HepG2 (cell line): ENCODE measurements around the gene C19orf38. TPM values are rescaled to one million over a fixed set of nuclear protein-coding genes. Genes with fewer than 3 reads are reported as not detected.

Experiments
- ATAC-seq: fragments of 200-7000 bp; cut with Tn5 transposase; 3 replicates; pipeline ENCODE4 v1.9.1; 2020; ENCODE audit warnings: mild to moderate bottlenecking, moderate library complexity
- BruUV-seq: library from RNA; stranded (reverse); fragments of 400-500 nt; replicated peaks from 2 replicates; lab custom pipeline; 2021; lab: Mats Ljungman, UMichigan
- CTCF ChIA-PET: fragments of 300-600 bp; formaldehyde crosslinking; extraction: SDS; loops from one replicate; lab custom pipeline; 2021; ENCODE audit warnings: low total read pairs, inconsistent platforms, low intra/inter-chr PET ratio; lab: Yijun Ruan, JAX
- POLR2A ChIA-PET: fragments of 350-600 bp; sonication (Branson Sonifier 250); formaldehyde crosslinking; loops from one replicate; lab custom pipeline; 2020; ENCODE audit warnings: antibody characterized with exemption, inconsistent platforms; lab: Yijun Ruan, JAX
- DNase-seq: peaks from one replicate; pipeline ENCODE4 v3.0.0-alpha.2; 2015; ENCODE audit warnings: low spot score
- FAIRE-seq: peaks from 3 replicates; lab custom pipeline; 2011; peaks lifted over from hg19 to GRCh38; lab: Jason Lieb, UNC
- H2AFZ ChIP-seq: one replicate; pipeline ENCODE4 v1.6.1; 2011; ENCODE audit warnings: low read length, inconsistent platforms
- H3K27ac ChIP-seq: fragments of 300-600 bp; 3 replicates; pipeline ENCODE4 v1.8.0; 2011; ENCODE audit warnings: mixed run types, mild to moderate bottlenecking, mixed read lengths, low read length, inconsistent platforms; ENCODE audit not compliant: insufficient read depth; ENCODE audit errors: extremely low read length
- H3K27me3 ChIP-seq, 2 experiments: fragments of 200-600 bp in 1 of 2; 2 replicates in 1 of 2; 3 replicates in 1 of 2; pipeline versions ENCODE4 v1.6.0 to v1.8.0; 2011; ENCODE audit warnings: low read length in 2 of 2, mild to moderate bottlenecking in 2 of 2, moderate library complexity in 2 of 2, inconsistent platforms in 1 of 2; ENCODE audit not compliant: insufficient read depth in 2 of 2, control insufficient read depth in 1 of 2
- H3K36me3 ChIP-seq, 2 experiments: fragments of 200-600 bp in 1 of 2; replicated peaks in 1 of 2; 2 replicates in 1 of 2; 3 replicates in 1 of 2; pipeline versions ENCODE4 v1.5.1 to v1.8.0; 2011; ENCODE audit warnings: low read length in 2 of 2, inconsistent platforms in 1 of 2; ENCODE audit not compliant: insufficient read depth in 2 of 2, control insufficient read depth in 1 of 2
- H3K4me1 ChIP-seq: 2 replicates; pipeline ENCODE4 v1.5.1; 2012; ENCODE audit warnings: low read length, inconsistent platforms; ENCODE audit not compliant: insufficient read depth
- H3K4me2 ChIP-seq: 2 replicates; pipeline ENCODE4 v1.6.0; 2011; ENCODE audit warnings: low read depth, low read length, inconsistent platforms
- H3K4me3 ChIP-seq, 3 experiments: fragments of 200-600 bp in 1 of 3; sonication (generic), shearing (Covaris generic) in 1 of 3; replicated peaks in 1 of 3; 2 replicates each; pipeline ENCODE4 v1.5.1; 2011 to 2016; ENCODE audit warnings: low read length in 3 of 3, inconsistent platforms in 2 of 3, low read depth in 2 of 3, mild to moderate bottlenecking in 2 of 3, control low read depth in 1 of 3, mixed read lengths in 1 of 3; ENCODE audit not compliant: insufficient read depth in 1 of 3
- H3K79me2 ChIP-seq: one replicate; pipeline ENCODE4 v1.6.1; 2011; ENCODE audit warnings: low read length, inconsistent platforms; ENCODE audit not compliant: insufficient read depth
- H3K9ac ChIP-seq: 2 replicates; pipeline ENCODE4 v1.6.0; 2011; ENCODE audit warnings: mild to moderate bottlenecking, low read depth, low read length, inconsistent platforms; ENCODE audit not compliant: insufficient read depth
- H3K9me3 ChIP-seq: 2 replicates; pipeline ENCODE4 v1.5.1; 2012; ENCODE audit warnings: mild to moderate bottlenecking, low read length
- H4K20me1 ChIP-seq: 2 replicates; pipeline ENCODE4 v1.6.0; 2011; ENCODE audit warnings: inconsistent platforms, mild to moderate bottlenecking, low read length, moderate library complexity; ENCODE audit not compliant: insufficient read depth
- CBX5 ChIP-seq: sonication (generic); formaldehyde crosslinking; IDR thresholded peaks from 2 replicates; pipeline ENCODE4 v1.4.0; 2020; ENCODE audit warnings: missing genetic modification reagents, borderline replicate concordance
- DNMT1 ChIP-seq: sonication (generic); formaldehyde crosslinking; IDR thresholded peaks from 2 replicates; pipeline ENCODE4 v1.5.1; 2020; ENCODE audit warnings: mild to moderate bottlenecking, missing genetic modification reagents
- FOXO1 ChIP-seq: sonication (generic); formaldehyde crosslinking; IDR thresholded peaks from 2 replicates; pipeline ENCODE4 v1.4.0; 2020; ENCODE audit warnings: missing genetic modification reagents
- HNF4G ChIP-seq, 2 experiments: sonication (generic) in 1 of 2; formaldehyde crosslinking in 1 of 2; IDR thresholded peaks; 2 replicates each; pipeline versions ENCODE4 v1.4.0 to v1.6.1; 2011 to 2020; ENCODE audit warnings: borderline replicate concordance in 2 of 2, low read depth in 2 of 2, mild to moderate bottlenecking in 2 of 2, low read length in 1 of 2, missing genetic modification reagents in 1 of 2, moderate library complexity in 1 of 2
- TARDBP ChIP-seq: sonication (generic); formaldehyde crosslinking; IDR thresholded peaks from 2 replicates; pipeline ENCODE4 v1.8.0; 2022; ENCODE audit warnings: mild to moderate bottlenecking, missing genetic modification reagents
- XRCC5 ChIP-seq: fragments of 200-400 bp; formaldehyde crosslinking; optimal IDR thresholded peaks from 2 replicates; pipeline ENCODE3; 2017; ENCODE audit warnings: mild to moderate bottlenecking, low read length
- ZNF138 ChIP-seq: sonication (generic); formaldehyde crosslinking; IDR thresholded peaks from 2 replicates; pipeline ENCODE4 v1.5.0; 2020; ENCODE audit warnings: mild to moderate bottlenecking, low read depth, missing genetic modification reagents
- ZNF264 ChIP-seq: sonication (generic); formaldehyde crosslinking; IDR thresholded peaks from 2 replicates; pipeline ENCODE4 v1.4.0; 2020; ENCODE audit warnings: missing genetic modification reagents
- ZNF674 ChIP-seq: sonication (generic); formaldehyde crosslinking; IDR thresholded peaks from 2 replicates; pipeline ENCODE4 v1.5.0; 2020; ENCODE audit warnings: low read depth, mild to moderate bottlenecking, missing genetic modification reagents
- ZNF747 ChIP-seq: sonication (generic); formaldehyde crosslinking; IDR thresholded peaks from 2 replicates; pipeline ENCODE4 v1.8.1; 2023; ENCODE audit warnings: missing genetic modification reagents, mild to moderate bottlenecking, borderline replicate concordance
- ZSCAN12 ChIP-seq: sonication (generic); formaldehyde crosslinking; IDR thresholded peaks from 2 replicates; pipeline ENCODE4 v1.9.0; 2021; ENCODE audit warnings: mild to moderate bottlenecking, missing genetic modification reagents
- WGBS: methylation state at CpG from one replicate; pipeline ENCODE4 v1.1.6; 2017; ENCODE audit warnings: low lambda C conversion rate; 5-methylcytosine and 5-hydroxymethylcytosine counted together
- in situ Hi-C: cut with HindIII; loops from 2 replicates; pipeline ENCODE4 v1.10.0; 2017; ENCODE audit warnings: low pct_unique_long_range_greater_than_20kb; ENCODE audit not compliant: extremely low pct_ligation_motif_present
- intact Hi-C: fragments of 100-400 bp; cut with micrococcal nuclease; formaldehyde crosslinking; loops from one replicate; pipeline ENCODE4 v1.10.0; 2022; ENCODE audit not compliant: unreplicated experiment
- polyA plus RNA-seq, 8 experiments: library from polyadenylated mRNA; depleted of rRNA in 3 of 8; stranded (reverse) in 7 of 8; unstranded in 1 of 8; fragments of >200 nt; fragmentation: Illumina TruSeq in 4 of 8; extraction: Trizol in 4 of 8; gene quantifications; 2 replicates each; pipeline versions ENCODE4 v1.2.1 to v1.2.3, GENCODE V29; 2011 to 2016; ENCODE audit warnings: low read depth in 4 of 8, missing spikeins in 1 of 8, mixed read lengths in 1 of 8; ENCODE audit not compliant: insufficient read depth in 1 of 8
- total RNA-seq, 5 experiments: library from RNA; depleted of rRNA; stranded (reverse); fragments of >200 nt; fragmentation: Illumina TruSeq; extraction: Trizol; gene quantifications; 2 replicates each; pipeline ENCODE4 v1.2.3, GENCODE V29; 2016; ENCODE audit warnings: low read depth in 1 of 5
- TF ChIP-seq, protein P1 (sequence below): IDR thresholded peaks from 2 replicates; pipeline ENCODE4 v1.6.1; 2016; ENCODE audit warnings: missing compliant biosample characterization, missing genetic modification reagents, borderline replicate concordance
- TF ChIP-seq, protein P2 (sequence below): sonication (generic); formaldehyde crosslinking; IDR thresholded peaks from 2 replicates; pipeline ENCODE4 v1.4.0; 2020; ENCODE audit warnings: missing genetic modification reagents
- TF ChIP-seq, protein P3 (sequence below): sonication (generic); formaldehyde crosslinking; IDR thresholded peaks from 2 replicates; pipeline ENCODE4 v1.4.0; 2020; ENCODE audit warnings: missing genetic modification reagents
- TF ChIP-seq, protein P4 (sequence below): sonication (generic); formaldehyde crosslinking; IDR thresholded peaks from 2 replicates; pipeline ENCODE4 v1.5.0; 2020; ENCODE audit warnings: missing genetic modification reagents

C19orf38 gene
- total and polyA plus RNA-seq, 2 of the 13 experiments (the other 11 are each of a cell fraction or from before 2014, with no cell fraction given) = 0.11 TPM; not detected in 1

DNA sequence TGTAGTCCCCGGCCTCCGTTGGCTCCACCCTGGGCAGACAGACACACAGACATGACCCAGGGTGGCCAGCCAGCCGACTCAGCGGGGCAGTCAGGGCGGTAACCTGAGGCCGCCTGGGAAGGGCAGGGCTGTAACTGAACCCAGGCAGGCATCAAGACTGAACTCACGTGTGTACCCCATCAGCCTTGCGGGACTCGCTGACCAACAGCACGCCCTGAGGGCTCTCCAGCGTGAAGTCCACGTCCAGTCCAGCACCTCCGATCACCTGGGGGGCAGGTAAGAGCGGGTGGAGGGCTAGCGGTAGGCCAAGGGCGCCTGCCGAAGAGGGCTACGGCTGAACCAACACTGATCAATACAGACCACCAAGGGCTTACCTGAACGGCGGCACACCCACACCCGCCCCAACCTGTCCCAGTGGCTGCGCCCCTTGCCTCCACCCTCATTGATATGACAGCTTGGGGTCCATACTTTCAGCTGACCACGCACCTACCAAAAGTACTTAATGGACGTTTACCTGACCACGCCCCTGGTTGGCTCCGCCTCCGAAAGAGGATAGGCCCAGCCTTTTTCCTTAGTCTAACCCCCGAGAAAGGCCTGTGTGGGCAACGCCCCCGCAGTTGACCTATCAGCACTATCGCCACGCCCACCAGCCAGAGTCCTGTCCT lies 13.0 kb upstream of the C19orf38 start:
- peak overlapping the region in 2 of 3 experiments; percentile 39 to 54; a peak in 4 of 6 replicates for H3K4me3 ChIP-seq
- H2AFZ ChIP-seq = no peak overlapping the region
- intact Hi-C loops = loop anchor here (10.0 kb wide), 1 partner anchor 120 kb away; the partner anchor contains the start of gene DNM2
- ChIA-PET POLR2A (interaction anchor here (0.5 to 2.5 kb wide), 27 partner anchors 8 to 540 kb away, joined by 3 to 41 read pairs (median 4); partner anchors contain the start of genes CARM1, DNM2 and QTRT1), CTCF (no interaction called here)
- H4K20me1 ChIP-seq = no peaks in the 10 kb centered on the region
- peak overlapping the region; percentile 45 for H3K27ac ChIP-seq
- H3K9ac ChIP-seq = no peak overlapping the region
- peaks cover 34% of the 10 kb centered on the region for H3K4me1 ChIP-seq
- no peaks in the 10 kb centered on the region for H3K9me3 ChIP-seq
- no peaks in the 10 kb centered on the region for H3K79me2 ChIP-seq
- in situ Hi-C loops = no loop called here
- H3K27me3 ChIP-seq = no peaks in the 10 kb centered on the region
- DNase-seq = no peak
- no peak for ATAC-seq
- 76% methylated on average over 25 of the region's 32 CpGs for WGBS
- peaks cover 6 to 10% of the 10 kb centered on the region in 2 experiments; a peak in 3 of 5 replicates for H3K36me3 ChIP-seq
- BruUV-seq = TSS peak; percentile 68
- peak; percentile 93 for FAIRE-seq
- H3K4me2 ChIP-seq = peak overlapping the region; percentile 61
- TF ChIP-seq DNMT1 (CRISPR knock-in tag) = no peak
- no peak for TF ChIP-seq HNF4G (IDR thresholded peaks at IDR 0.05; ENCODE audit: borderline replicate concordance, low read depth, low read length)
- no peak for TF ChIP-seq HNF4G (CRISPR knock-in tag; IDR thresholded peaks at IDR 0.05; ENCODE audit: borderline replicate concordance, low read depth)
- TF ChIP-seq ZNF264 = no peak
- TF ChIP-seq, protein P1, sequence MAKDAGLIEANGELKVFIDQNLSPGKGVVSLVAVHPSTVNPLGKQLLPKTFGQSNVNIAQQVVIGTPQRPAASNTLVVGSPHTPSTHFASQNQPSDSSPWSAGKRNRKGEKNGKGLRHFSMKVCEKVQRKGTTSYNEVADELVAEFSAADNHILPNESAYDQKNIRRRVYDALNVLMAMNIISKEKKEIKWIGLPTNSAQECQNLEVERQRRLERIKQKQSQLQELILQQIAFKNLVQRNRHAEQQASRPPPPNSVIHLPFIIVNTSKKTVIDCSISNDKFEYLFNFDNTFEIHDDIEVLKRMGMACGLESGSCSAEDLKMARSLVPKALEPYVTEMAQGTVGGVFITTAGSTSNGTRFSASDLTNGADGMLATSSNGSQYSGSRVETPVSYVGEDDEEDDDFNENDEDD (CRISPR knock-in tag) = no peak
- peak; percentile 5 for TF ChIP-seq XRCC5
- TF ChIP-seq CBX5 (CRISPR knock-in tag) = no peak
- TF ChIP-seq, protein P2, sequence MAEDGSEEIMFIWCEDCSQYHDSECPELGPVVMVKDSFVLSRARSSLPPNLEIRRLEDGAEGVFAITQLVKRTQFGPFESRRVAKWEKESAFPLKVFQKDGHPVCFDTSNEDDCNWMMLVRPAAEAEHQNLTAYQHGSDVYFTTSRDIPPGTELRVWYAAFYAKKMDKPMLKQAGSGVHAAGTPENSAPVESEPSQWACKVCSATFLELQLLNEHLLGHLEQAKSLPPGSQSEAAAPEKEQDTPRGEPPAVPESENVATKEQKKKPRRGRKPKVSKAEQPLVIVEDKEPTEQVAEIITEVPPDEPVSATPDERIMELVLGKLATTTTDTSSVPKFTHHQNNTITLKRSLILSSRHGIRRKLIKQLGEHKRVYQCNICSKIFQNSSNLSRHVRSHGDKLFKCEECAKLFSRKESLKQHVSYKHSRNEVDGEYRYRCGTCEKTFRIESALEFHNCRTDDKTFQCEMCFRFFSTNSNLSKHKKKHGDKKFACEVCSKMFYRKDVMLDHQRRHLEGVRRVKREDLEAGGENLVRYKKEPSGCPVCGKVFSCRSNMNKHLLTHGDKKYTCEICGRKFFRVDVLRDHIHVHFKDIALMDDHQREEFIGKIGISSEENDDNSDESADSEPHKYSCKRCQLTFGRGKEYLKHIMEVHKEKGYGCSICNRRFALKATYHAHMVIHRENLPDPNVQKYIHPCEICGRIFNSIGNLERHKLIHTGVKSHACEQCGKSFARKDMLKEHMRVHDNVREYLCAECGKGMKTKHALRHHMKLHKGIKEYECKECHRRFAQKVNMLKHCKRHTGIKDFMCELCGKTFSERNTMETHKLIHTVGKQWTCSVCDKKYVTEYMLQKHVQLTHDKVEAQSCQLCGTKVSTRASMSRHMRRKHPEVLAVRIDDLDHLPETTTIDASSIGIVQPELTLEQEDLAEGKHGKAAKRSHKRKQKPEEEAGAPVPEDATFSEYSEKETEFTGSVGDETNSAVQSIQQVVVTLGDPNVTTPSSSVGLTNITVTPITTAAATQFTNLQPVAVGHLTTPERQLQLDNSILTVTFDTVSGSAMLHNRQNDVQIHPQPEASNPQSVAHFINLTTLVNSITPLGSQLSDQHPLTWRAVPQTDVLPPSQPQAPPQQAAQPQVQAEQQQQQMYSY = no peak
- TF ChIP-seq, protein P3, sequence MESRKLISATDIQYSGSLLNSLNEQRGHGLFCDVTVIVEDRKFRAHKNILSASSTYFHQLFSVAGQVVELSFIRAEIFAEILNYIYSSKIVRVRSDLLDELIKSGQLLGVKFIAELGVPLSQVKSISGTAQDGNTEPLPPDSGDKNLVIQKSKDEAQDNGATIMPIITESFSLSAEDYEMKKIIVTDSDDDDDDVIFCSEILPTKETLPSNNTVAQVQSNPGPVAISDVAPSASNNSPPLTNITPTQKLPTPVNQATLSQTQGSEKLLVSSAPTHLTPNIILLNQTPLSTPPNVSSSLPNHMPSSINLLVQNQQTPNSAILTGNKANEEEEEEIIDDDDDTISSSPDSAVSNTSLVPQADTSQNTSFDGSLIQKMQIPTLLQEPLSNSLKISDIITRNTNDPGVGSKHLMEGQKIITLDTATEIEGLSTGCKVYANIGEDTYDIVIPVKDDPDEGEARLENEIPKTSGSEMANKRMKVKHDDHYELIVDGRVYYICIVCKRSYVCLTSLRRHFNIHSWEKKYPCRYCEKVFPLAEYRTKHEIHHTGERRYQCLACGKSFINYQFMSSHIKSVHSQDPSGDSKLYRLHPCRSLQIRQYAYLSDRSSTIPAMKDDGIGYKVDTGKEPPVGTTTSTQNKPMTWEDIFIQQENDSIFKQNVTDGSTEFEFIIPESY (CRISPR knock-in tag) = peak; percentile 33; the same call in 1 of the 2 replicates
- TF ChIP-seq, protein P4, sequence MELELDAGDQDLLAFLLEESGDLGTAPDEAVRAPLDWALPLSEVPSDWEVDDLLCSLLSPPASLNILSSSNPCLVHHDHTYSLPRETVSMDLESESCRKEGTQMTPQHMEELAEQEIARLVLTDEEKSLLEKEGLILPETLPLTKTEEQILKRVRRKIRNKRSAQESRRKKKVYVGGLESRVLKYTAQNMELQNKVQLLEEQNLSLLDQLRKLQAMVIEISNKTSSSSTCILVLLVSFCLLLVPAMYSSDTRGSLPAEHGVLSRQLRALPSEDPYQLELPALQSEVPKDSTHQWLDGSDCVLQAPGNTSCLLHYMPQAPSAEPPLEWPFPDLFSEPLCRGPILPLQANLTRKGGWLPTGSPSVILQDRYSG (CRISPR knock-in tag) = no peak
- no peak for TF ChIP-seq ZNF674
- no peak for TF ChIP-seq ZSCAN12 (CRISPR knock-in tag)
- TF ChIP-seq ZNF138 (CRISPR knock-in tag) = no peak
- TF ChIP-seq ZNF747 (CRISPR knock-in tag) = no peak
- TF ChIP-seq TARDBP = no peak
- TF ChIP-seq FOXO1 = no peak
